HG03565 (cell line): Measurements from ENCODE around the gene PTPRR.
"Not testable (repeated sequence)": the region's sequence is repeated elsewhere in the genome, so short reads cannot be mapped to it uniquely, and the experiment has no call there.

ENCODE experiments used
- ATAC-seq: cut with Tn5 transposase; IDR thresholded peaks from one replicate; pipeline ENCODE4 v1.9.1; 2021; ENCODE audit warnings: mild to moderate bottlenecking, moderate library complexity; ENCODE audit not compliant: unreplicated experiment

PTPRR gene

DNA sequence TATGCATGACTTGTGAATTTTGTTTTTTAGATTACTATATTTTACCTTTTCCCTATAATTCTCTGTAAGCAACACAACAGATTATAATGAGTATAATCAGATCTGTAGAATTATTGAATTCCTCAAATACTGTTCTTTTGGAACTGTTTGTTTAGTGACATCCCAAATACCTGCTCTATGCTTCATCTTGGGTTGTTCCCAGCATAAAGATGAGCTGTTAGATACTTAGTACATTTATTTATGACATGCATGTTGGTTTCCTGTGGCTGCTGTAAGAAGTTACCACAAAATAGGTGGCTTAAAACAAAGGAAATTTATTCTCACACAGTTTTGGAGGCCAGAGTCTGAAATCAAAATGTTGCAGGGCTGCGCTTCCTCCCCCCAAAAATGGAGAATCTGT, 78.4 kb downstream of the PTPRR start:
- ATAC-seq = no peak

DNA sequence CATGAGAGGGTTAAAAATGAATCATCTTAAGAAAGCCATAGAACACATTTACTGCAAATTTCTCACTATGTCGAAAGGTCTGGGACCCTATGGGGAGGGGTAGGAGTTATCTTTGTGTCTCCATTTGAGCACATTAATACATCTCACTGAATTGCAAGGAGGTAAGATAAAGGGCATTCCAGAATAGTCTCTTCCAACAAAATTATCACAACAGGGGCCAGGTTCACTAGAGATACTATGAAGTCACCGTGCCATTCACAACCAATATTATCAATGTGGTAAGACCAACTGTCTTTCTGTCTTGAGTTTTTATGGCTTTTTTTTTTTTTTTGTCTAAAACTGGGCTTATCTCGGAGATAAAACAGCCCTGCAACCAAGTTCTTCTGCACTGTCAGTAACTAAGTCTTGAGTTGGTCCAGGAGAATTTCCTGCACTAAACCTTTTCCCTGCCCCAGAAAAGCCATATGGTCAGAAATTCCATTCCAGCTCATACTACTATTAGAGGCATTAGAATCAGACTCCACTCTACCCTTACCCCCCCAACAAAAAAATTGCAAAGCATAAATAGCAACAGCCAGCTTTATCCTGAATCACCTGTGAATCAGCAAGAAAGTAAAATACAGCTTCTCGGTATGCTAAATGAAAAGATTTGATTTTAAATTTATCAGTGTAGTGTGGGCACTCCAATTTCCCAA, 79.7 kb downstream of the PTPRR start:
- no peak for ATAC-seq

DNA sequence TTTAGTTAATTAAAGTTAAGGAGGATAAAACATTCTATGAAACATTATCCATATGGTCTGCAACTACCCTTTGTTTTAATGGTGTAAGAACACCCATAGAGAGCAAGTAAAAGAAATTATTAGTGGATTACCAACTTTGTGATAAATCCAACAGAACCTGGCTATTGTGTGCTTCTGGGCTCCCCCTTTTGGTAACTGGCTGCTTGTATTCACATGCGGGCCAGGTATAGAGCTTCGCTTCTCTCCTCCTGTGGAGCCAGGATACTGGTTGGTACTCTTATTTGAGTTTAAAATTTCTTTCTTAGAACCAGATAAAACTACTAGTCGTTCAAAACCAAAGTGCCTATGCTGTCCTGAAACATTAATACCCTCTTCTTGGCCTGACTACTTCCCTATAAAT, 81.0 kb downstream of the PTPRR start:
- no peak for ATAC-seq

DNA sequence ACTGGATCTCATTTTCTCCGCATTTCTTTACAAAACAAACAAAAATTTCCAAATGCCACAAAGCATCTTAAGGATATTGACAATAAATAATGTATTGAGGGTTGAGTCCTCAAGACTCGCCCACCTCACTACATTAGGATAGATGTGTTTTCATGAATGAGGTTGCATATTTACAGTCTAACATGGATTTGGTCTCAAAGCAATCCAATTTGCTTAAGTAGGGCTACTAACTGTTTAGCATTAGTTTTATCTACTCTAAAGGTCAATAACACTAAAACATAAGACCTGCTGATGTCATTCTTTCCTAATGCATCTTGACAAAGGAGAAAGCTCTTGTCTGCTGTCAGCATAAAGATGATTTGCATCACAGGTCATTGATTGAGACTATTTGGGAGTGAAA, 82.4 kb downstream of the PTPRR start:
- ATAC-seq = no peak

DNA sequence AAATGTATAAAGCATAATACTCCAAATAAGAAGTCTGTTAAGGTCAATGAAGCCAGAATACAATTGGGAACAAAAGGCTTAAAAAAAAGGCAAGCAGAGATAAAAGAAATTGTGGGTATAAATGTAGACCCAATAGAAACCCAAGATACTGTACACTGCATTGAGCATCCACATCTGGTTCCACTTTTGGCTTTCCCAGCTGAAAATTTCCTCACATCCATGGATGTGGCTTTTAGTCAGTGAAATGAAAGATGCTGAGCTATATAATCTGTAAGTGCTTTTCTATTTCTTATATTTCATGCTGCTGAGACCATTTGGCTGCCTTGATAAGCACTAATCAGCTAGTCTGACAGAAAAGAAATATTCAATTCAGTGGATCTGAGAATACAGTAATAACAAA, 83.5 kb downstream of the PTPRR start:
- ATAC-seq = no peak

DNA sequence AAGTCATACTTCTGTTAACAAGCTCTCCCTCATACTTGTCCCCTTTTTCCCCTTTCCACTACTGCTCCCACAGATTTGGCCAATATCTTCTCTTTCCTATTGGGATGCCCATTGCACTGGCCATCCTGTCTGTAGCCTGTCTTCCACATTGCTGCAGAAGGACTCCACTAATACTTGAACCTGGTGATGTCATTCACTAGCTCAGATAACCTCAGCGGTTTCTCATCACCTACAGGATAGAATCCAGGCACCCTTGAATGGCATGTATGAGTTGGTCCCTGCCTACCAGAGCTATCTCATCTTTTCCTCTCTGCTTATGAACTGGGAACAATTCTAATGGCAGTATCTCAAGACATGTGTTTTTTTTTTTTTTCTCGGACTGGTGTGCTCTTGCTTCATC, 84.6 kb downstream of the PTPRR start:
- ATAC-seq = no peak

DNA sequence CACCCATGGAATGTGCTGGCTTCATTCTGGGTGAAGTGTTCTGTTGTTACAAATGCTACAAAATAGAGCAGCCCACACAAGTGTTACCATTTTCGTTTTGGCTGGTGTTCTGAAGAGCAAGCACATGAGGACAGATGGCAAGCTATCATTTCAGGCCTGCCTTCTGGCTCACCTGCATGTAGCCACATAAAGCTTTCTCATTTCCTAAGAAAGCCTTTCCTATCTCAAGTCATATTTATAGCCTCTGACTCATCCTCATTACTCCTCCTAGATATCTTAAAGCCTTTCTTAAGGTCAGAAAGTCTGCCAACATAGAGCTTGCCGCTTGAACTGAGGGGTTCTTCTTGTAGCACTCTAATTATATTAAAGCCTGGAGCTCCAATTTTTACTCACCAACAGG, 89.0 kb downstream of the PTPRR start:
- ATAC-seq = no peak

DNA sequence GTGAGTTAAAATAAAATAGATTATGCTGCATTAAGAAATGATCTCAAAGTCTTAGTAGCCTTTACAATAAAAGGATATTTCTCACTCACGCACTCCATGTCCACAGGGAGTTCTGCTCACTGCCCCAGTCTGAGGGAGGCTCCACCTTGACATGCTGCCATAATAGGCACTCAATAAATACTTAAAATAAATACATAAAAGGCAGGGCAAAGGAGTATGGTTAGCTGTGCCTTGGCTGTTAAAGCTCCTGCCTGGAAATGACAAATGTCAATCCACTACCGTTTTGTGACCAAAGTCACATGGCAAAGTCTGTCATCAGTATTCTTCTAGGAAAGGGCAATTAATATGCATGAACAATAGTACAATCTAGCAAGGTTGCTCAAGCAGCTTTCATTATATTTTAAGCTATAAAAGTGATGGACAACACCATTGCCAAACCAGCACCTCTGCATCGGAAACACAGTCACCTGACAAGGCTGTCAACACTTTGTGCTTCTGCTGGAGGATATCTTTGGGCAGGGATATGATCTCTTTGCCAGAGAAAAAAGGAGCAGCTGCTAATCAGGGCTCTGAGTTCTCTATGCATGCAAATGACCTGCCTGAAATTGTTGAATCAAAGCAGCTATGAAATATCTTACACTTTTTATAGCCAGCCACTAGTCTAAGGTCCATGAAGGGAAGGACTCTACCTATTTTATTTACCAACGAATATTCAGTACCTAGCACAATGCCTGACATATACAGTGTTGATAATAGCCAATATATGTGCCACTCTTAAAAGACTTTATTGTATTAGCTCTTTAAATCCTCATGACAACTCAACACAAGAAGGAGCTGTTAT, 90.1 kb downstream of the PTPRR start:
- no peak for ATAC-seq

DNA sequence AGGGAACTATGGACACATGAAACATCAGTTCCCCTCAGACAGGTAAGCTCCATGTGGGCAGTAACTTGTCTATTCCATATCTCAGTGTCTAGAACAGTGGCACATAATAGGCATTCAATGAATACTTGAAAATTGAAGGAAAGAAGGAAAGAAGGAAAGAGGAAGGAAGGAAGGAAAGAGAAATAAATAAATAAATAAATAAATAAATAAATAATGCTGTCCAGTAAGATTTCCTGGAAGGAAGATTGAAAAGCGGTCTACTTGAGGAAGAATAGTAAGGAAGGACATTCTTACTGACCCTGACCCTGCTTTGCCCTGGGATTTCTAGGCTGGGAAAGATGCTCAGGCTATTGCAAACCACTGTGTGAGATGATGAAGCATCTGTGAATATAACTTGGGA, 91.5 kb downstream of the PTPRR start:
- no peak for ATAC-seq

DNA sequence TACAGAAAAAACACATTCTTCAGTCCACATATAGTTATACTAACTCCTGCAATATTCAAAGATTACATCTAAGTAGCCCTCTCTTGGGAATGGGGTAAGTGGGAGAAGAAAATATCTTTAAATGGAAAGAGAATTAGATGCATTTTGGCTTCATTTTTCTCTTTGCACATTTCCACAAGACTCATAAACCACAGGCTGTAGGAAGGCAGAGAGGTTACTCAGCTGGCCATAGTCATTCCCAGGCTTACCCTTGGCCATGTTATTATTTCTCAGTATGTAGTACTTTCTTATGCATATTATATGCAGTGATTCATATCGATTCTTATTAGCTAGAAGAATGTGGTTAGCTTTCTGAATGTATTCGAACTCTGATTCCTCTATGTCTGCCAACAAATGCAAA, 92.2 kb downstream of the PTPRR start:
- no peak for ATAC-seq

DNA sequence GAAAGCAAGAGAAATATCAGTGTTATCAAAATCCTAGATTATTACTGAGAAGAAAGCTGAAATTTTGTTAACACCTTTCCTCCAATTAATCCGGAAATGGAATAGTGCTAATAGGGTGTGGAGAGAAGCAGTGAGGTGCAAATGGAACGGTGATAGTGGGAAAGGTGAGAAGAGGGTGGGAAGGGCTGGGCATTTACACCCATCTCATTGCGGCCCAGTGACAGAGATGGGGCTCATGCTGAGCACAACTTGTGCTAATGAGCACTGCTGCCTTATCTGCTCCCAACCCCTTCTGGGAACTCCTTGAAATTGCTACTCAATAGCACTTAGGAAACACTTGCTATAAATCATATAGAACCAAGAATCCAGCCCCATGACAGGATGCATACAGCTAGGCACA, 94.4 kb downstream of the PTPRR start:
- ATAC-seq = no peak

DNA sequence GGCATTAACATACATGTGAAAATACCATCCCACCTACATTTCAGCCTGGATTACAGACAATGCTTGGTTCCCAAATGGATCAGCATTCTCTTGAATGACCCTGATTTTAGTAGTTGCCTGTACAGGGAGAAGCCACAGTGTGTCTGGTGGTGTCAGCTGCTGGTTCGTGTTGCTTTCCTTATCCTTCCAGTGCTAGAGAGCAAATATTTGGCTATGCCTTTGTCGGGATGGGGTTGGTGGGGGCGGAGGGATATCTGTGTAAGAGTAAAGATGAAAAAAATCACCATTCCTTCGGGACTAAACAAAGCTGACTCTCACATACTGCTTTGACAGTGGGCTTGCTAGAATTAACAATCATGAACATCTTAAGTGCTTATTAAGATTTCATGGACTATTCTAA, 96.0 kb downstream of the PTPRR start:
- ATAC-seq = no peak

DNA sequence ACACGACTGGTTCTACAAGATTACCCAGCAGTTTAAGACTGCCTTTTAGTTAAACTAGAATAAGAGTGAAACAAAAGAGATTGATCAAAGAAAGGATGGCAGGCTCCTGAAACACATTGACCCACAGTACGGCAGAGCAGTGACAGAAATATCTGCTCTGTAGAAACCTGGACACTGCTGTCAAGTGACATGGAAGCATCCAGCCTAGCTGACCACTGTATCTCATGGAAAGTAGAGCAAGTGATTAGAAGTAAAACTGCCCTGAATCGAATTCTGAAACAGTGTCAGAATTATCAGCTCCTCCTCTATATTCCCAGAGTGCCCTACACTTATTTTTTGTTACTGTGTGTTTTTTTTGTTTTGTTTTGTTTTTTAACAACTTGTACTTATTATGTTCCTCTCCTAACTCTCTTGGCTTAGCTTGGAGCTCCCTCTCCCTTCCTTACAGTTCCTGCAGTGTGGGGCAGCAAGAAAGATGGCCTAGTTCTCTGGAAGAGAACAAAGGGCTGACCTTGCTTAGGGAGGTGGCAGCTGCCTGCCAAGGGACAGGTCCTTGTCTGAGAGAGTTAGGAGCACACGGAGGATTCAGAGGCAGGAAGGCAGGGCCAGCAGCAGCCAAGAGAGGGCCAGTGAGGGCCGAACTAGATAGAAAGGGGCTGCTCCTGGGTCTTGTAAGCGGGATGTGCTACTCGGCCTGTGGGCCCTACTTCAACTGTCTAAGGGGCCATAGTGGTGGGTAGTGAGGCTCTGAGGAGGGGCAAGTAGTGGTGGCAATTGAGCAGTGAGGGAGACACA, 97.2 kb downstream of the PTPRR start:
- ATAC-seq = no peak

DNA sequence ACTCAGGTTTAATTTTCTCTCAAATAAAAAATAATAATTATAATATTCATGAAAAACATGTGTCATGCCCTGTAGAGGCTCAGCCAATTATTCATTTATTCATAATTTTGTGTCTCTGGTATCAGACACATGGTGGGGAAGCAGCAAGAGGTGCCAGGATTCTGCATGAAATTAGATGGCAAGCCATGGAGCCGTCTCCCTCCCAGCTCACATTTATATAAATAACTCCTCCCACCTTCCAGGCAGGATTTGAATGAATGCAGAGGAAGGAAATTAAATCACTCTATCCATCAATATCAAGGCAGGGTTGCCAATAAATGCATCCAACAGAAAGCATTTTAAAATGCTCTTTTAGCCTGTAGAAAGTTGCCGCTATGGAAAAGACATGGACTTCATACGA, 98.1 kb downstream of the PTPRR start:
- ATAC-seq = no peak

DNA sequence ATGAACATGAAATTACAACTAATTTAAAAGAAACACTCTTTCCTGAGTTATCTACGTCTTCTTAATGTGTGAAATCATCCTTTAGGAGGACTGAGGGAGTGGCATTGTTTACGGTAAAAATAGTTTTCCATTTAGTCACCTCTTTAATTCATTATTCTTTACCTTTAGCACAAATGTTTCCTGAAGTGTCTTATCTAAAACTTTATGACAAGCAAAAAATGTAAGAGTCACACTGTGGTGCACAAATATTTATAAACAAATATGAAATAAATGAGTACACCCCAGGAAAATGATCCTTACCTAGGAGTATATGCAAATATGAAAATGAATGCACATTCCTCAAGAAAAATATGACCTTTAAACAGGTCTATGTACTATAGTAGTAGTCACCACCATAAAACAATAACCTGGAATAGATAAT, 104.6 kb downstream of the PTPRR start:
- ATAC-seq = no peak

DNA sequence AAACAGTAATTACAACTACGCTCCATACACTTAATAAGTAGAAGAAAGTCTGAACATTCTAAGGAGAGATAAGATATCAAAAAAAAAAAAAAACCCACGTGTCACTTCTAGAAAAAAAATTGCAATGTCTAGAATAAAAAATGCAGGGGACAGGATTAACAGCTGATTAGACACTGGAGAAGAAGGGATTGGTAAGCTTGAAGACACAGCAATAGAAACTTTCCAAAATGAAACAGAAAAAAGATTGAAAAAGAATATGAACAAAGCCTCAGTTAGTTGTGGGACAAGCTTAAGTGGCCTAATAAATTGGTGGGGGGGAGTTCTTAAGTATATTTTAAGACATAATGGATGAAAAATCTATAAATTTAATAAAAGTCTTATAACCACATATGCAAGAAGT, 105.5 kb downstream of the PTPRR start:
- ATAC-seq = no peak

DNA sequence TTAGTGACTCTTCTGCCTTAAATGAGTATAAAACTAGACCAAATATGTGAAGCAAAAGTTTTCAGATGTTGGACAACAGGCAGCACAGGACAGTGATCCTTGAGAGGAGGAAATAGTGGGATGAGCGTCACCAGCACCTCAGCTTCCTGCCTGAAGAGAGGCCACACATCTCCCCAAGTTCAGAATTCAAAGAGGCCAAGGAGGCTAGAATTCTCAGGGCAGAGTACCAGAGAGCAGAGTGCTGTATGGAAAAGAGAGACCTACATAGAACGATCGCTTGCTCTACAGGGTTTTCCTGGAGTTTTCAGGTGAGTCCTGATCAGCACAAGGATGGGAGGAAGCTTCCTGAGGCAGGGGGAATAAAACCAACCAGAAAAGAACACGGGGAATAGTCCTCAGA, 107.0 kb downstream of the PTPRR start:
- no peak for ATAC-seq

DNA sequence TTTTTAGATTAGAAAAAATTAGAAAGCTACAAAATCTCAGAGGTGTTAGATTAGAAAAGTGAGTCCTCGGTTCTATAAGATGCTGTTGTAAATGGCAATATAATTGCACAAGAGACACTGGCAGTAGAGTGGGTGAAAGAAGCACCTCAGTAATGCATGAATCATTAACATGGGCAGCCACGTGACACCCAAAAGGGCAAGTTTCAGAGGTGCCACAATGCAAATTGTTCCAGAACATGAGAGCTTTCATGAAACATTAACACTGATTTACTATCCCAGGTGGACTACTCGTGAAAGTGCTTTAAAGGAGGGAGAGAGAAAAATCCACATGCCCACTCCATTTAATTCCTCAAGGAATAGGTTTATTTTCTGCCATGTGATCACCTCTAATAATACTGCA, 108.4 kb downstream of the PTPRR start:
- no peak for ATAC-seq

DNA sequence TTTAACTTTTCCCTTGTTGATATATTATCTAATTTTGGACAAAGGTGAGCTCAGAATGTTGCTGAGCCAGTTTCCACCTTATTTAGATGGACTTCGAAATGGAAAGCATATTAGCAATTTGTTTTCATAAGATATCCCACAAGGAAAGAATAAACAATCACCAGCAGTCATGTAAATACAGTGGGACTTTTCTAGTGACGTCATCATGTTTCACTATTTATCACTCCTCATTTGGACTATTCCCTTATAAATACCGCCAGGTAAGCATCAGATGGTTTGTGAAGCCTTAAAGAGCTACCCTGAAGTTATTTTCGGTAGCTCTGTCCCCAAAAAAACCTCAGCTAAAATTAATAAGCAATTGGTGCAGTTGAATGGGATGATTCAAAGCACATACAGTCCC, 110.7 kb downstream of the PTPRR start:
- ATAC-seq = no peak

DNA sequence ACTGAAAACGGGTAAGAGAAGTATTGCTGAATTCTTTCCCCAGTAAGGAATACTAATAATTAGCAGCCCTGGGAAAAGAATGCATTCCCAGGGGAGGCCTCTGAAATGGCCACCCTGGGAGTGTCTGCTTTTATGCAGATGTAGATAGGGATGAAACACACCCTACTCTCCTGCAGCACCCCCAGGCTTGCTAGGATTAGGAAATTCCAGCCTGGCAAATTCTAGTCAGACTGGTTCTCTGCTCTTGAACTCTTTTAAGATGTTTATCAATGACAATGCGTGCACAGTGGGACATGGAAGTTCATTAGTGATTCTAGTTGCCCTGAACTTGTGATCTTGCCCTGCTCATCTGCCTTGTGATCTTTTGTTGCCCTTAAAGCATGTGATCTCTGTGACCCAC, 112.5 kb downstream of the PTPRR start:
- not testable (repeated sequence) for ATAC-seq

DNA sequence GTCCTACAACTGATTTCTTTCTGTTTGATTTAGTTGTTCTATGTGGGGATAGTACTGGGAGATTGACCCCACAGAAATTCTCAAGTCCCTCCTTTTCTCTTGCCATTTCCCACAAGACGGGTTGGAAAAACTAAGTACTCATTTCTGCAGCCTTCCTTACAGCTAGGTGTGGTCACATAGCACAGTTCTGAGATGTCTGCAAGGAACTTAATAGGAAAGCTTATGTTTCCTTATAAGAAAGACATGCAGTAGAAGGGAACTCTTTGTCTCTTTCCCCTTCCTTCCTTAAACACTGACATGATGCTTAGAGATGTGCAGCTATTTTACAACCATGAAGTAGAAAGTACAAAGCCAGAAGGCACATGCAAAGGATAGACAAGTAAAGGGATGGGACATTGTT, 113.7 kb downstream of the PTPRR start:
- ATAC-seq = no peak

DNA sequence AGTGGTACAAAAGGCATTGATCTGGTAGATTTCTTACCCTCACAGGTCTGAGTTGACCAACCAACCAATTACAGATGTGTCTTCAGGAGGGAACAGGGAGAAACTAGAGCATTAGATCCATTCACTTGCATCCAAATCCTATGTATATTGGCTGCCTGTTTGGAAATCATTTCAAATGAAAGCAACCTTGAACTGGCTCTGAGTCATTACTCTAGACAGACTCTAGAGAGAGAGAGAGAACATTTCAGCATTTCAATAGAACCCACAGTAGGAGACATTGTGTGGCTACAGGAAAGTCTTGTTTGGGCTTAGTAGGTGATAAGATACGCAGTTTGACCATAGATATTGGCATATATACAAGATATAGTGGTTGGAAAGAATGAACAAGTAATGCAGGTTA, 114.5 kb downstream of the PTPRR start:
- ATAC-seq = no peak
